NCI-H345 treated with DMSO at 0.1 percent for 48 hours (cell line): ENCODE results near the gene NXN.
"Not testable (repeated sequence)": the region's sequence is repeated elsewhere in the genome, so short reads cannot be mapped to it uniquely, and the experiment has no call there.

Experiments
- DNase-seq: peaks from one replicate; lab custom pipeline; 2025; ENCODE audit not compliant: unreplicated experiment; lab: John Stamatoyannopoulos, UW

NXN gene

GRCh38 chr17:781805-782731 is 197.5 kb downstream of the NXN start, which contains the start of the genes GLOD4 and MRM3:
GLOD4 (minus strand) TSS chr17:782280; CDS start chr17:782255, 25 bp downstream.
MRM3 (plus strand) TSS chr17:782353; CDS start chr17:782379, 26 bp downstream.
- peak; percentile 31 for DNase-seq

- DNase-seq: no peak
Measured at GRCh38 chr17:778096-778495, 201.5 kb downstream of the NXN start.

GRCh38 chr17:774313-774584 is 205.3 kb downstream of the NXN start:
- DNase-seq: no peak

DNA sequence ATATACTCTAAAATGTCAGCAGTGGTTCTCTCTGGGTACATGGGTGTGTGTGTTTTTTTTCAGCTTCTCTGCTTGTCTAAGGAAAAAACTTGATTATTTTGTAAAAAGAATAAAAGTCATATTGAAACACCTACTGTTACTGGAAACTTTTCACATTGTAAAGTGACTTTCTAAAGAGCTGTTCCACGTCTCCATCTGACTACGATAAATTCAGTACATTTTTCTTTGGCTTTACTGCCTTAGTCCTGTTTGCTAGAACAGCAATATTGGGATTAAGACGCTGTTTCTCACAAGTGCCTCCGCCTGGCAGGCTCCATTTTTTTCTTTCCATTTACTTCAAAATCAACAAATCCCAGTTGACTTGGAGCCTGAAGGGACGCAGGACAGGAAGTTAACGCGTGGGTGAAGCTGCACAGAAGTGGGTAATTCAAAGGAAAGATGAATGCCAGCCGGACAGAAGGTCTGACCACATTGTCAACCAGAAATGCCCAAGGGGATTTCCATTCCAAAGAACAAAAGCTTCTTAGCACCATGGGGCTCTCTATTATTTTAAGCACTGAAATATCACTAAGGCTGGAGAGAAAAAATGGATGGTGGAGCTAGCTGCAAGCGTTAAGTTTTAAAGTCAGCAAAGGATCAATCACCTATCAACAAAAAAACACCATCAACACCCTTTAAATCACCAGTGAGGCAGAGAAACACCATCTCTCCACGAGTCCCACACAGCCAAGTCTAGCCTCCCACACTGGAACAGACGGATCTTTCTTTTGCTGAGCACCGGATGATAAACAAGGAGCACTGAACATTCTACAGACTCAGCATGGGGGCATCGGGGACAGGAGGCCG is 205.9 kb downstream of the NXN start:
- no peak for DNase-seq

GRCh38 chr17:773016-773415 is 206.6 kb downstream of the NXN start:
- no peak for DNase-seq

- no peak for DNase-seq
Measured at GRCh38 chr17:767076-767475, 212.5 kb downstream of the NXN start.

DNA sequence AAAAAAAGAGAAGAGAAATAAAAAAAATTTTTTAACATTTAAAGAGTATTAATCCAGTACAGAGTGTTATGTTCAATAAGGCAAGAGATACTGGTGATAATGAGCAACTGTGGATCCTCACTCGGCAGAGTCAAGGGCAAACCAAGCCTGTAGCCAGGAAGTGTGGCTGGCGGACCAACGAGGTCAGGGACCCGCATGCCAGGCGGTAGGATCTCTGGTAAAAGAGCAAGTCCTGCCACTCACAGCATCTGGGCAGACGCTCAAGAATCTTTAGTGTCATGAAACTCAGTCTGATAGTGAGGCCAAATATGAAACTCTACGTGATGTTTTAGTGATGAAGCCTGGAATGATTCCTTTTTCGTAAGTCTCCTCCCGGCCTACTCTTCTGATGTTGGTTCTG is 219.2 kb downstream of the NXN start:
- no peak for DNase-seq

DNA sequence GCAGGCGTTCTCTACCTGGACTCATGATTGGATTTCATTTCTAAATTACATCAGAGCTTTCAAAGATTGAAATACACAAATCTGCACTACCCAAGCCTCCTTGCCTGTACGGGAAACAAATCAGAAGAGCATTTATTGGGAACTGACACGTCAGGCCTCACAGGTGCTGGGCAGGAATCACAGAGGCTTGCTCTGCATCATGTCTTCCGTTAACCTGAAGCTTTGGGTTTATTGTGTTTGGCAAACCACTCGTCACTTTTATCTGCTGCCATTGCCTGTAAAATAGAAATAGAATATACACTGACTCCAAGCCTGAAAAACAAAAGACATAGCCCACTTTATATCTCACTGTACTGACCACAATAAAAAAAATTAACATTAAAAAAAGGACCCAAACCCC is 219.6 kb downstream of the NXN start:
- DNase-seq: no peak

DNA sequence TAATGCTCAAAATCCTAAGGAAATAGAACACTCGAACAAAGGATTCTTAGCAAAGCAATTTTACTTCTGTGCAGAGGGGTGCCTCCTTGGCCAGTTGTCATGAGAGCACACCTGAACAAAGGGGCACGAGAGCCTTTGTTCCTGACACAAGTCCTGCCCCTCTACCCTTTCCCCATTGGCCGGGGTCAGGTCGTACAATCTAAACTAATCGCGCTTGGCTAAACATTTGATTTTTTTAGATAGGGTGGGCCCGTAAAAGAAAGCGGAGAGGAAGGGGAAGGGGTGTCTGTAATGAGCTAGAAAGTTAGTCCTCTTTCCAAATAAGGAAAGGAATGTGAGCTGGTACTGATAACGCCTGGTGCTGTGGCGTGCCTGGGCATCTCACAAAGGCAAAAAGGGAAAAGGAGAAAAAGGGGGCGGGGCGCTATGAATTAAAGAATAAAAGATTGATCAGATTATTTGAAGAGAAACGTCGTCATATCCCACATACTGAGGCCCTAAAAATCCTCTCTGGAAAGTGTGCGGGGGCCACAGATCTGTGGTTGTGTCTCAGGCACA is 223.5 kb downstream of the NXN start:
- not testable (repeated sequence) for DNase-seq

- not testable (repeated sequence) for DNase-seq
Measured at GRCh38 chr17:755319-755961, 224.1 kb downstream of the NXN start.

GRCh38 chr17:753418-753817 is 226.2 kb downstream of the NXN start:
- no peak for DNase-seq

GRCh38 chr17:752620-753219 is 226.9 kb downstream of the NXN start:
- DNase-seq: peak; percentile 39

- peak; percentile 74 for DNase-seq
Measured at GRCh38 chr17:752002-752619, 227.5 kb downstream of the NXN start, which contains the start of gene GEMIN4. GEMIN4 (minus strand) TSS chr17:752264; CDS start chr17:752142, 122 bp downstream.

DNA sequence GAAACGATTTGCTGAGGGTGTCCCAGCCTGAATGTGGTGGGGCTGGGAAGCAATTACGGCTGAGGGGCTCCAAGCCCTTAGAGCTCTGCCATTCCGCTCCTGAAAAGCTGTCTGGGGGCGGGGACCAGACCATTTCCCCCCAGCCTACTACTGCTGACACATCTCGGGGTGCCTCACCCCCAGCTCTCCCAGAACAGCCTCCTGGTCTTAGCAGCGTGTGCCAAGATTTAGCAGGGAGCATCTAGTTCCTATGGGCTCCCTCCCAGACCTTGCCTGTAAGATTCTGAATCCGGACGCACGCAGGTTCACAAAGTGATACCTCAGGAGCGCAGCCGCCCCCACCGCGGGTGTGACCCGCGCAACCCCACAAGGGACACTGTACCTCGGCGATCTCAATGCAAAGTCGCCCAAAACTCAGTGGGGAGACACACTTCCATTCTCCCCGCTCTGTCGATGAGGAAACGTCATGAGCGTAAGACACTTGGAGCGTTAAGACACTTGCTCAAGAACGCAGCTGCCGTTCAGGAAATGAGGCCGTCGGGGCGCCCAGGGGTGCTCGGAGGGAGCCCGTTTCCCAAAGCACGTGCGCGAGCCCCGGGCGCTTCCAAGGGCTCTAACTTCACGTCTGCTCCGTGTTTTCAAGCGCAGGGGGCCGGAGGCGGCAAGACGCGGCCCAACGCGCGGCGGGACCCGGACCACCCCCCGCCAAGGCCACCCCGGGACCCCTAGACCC is 228.1 kb downstream of the NXN start:
- DNase-seq: no peak

GRCh38 chr17:750431-751037 is 229.0 kb downstream of the NXN start:
- no peak for DNase-seq

GRCh38 chr17:749359-749758 is 230.2 kb downstream of the NXN start:
- not testable (repeated sequence) for DNase-seq
